GM19324 (cell line): Measurements from ENCODE around the gene ODAM.
"Not testable (repeated sequence)": the region's sequence is repeated elsewhere in the genome, so short reads cannot be mapped to it uniquely, and the experiment has no call there.

Experiments used
- ATAC-seq: cut with Tn5 transposase; IDR thresholded peaks from one replicate; pipeline ENCODE4 v1.9.1; 2021; ENCODE audit warnings: mild to moderate bottlenecking, moderate library complexity; ENCODE audit not compliant: unreplicated experiment, low FRiP score

ODAM gene

DNA sequence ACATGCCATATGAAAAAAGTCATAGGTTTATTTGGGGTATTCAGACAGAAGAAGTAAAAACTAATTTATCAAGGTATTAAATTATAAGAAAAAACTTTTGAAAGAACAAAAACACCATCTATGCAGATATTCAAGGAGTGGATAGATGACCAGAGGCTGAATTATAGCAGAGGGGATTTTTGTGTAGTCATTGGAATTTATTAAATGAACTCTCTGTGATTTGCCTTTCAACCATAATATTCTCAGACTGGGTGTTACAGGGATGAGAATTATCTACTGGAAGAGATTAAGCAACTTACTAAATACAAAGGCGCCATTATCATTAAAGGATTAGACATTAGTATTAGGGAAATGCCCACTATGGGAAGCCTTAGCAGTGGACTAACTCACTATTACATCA, 21.0 kb downstream of the ODAM start:
- not testable (repeated sequence) for ATAC-seq

DNA sequence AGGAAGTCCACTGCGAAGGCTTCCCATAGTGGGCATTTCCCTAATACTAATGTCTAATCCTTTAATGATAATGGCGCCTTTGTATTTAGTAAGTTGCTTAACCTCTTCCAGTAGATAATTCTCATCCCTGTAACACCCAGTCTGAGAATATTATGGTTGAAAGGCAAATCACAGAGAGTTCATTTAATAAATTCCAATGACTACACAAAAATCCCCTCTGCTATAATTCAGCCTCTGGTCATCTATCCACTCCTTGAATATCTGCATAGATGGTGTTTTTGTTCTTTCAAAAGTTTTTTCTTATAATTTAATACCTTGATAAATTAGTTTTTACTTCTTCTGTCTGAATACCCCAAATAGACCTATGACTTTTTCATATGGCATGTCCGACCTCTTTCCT, 25.9 kb downstream of the ODAM start:
- not testable (repeated sequence) for ATAC-seq

DNA sequence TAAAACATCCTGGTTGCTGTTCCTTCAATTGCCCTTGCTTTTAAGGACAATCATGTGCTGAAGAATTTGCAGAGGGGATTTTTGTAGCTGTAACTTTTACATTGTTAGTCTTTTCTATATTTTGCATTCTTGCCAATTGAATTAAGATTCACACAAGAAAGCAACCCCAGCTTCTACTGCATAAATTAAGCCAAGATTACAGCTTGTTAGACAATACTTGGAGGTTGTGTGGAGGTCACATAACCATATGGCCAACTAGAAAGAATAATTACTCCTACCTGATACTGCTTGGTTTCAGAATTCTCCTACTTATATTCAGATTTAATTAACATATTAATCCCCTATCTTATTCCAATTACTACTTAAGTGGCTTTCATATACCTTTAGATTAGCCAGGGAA, 26.3 kb downstream of the ODAM start:
- not testable (repeated sequence) for ATAC-seq

DNA sequence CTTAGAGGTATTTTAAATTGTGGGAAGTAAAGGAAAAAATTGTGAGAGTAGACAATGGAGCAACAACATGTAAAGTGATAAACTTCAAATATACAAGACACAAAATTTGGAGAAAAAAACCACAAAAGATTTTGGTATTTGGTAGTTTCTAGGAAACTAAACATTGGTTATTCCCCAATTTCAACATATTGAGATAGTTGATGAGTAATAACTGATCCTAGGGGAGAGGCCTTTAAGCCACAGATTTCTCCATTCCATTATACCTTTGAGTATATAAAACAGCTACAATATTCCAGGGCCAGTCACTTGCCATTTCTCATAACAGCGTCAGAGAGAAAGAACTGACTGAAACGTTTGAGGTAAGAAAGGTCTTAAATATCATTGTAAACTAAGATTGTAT, 30.3 kb downstream of the ODAM start, which contains the start of gene FDCSP:
FDCSP (plus strand) TSS at position 301 of the 400 bp plus-strand sequence. CDS start 5,071 bp downstream, outside the sequence.
- ATAC-seq = no peak

- no peak for ATAC-seq
Observed at GRCh38 chr4:70236125-70236524, 40.6 kb downstream of the ODAM start.

GRCh38 chr4:70239131-70239883, 43.8 kb downstream of the ODAM start:
- no peak for ATAC-seq

DNA sequence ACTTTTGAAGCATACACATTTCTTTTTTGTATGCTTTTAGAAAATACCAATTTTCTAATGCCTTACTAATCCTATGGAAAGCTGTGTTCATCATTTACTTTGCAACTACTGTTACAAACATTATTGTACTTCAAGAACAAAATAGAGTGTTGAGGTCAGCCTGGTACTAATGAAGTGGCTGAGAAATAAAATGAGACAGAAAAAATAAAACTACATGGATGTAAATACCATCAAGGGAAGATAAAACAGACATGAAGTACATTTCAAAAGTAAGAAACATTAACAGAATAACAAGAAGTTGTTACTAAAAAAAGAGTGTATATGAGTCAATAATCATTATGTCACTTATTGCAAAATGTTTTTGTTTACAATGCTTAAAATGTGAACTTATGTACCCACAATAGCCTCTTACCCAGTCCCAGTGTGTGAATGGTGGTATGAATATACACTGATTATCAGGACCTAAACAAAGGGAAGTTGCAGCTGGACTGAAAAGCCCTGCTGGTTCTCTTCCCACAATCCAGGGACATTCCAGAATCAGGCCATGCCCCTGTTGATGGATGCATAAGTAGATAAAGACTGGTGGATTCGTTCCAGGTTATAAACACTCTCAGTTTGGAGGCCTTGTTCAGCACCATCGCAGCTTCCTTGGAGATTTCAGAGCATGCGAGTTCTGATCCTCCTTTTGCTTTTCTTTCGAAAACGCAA, 44.5 kb downstream of the ODAM start:
- ATAC-seq = no peak

DNA sequence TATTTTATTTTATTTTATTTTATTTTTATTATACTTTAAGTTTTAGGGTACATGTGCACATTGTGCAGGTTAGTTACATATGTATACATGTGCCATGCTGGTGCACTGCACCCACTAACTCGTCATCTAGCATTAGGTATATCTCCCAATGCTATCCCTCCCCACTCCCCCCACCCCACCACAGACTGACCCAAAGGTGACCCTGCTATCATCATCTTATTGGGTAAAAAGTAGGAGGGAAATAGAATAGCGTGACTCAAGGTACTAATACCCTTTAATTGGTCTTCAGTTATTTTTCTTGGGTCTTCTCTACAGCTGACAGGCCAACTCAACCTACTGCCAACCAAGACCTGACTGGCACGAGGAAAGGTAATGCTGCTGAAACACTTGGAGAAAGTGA, 46.8 kb downstream of the ODAM start, which contains the start of gene CSN3:
CSN3 (plus strand) TSS at position 301 of the 400 bp plus-strand sequence. CDS start 2,223 bp downstream, outside the sequence.
- ATAC-seq = not testable (repeated sequence)

DNA sequence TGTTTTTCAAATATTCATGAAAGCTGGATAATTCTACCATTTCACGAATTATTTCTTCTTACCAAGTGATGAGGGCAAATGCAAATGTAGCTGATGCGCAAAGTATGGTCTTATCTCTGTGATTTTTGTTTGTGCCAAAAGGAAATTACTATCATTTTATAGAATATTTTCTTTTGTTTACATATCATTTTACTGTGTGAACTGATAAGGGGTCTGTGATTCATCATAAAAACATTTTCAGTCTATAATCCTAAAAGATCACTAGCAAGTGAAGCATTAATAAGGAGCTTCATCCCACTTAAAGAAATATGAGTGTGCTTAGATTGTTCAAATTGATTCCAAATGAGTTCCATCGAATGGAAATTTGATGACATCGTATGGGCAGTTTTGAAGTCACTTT, 47.6 kb downstream of the ODAM start:
- ATAC-seq = no peak

DNA sequence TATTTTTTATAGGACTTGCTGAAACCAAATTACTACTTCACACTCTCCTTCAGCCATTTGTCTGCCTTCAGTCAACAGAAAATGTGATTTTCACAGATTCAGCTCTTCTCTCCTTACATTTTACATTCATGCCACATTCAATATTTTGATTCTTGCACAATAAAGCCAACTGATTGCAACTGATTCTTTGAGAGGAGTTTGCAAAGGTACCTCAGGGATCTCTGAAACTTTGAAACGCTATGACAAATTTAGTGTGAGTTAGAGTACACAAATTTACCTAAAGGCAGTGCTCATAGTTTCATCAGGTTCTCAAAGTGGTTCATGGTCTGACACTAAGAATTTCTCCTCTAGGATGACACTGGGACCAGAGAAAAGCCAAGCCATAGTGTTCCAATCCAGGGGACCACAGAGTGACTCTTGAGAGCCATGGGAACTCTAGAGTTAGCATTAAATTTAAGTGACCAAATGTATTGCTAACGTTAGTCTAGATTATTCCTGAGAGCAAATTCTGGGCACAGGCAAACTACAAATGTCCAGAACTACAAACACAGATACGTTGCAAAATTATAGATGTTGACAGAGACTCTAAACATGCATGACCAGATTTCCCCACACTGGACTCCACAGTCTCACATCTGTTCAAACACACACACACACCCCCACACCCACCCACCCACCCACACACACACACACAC, 55.9 kb downstream of the ODAM start:
- ATAC-seq = no peak

DNA sequence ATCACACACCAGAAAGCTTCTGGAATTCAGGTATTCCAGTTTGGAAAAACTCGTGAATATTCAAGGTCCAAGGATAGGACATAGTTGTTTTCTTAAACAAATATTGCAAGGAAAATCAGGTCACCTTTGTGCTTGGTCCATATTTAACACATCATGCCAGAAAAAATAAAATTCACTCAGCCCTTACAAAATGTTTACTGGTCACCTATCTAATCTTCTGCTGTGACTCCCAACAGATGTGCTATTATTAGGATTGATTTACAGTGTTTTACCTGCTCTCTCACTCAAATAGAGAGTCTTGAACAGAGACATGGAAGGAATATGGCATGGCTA, 56.4 kb downstream of the ODAM start:
- ATAC-seq = no peak
